DOHH2 (cell line): Measurements from ENCODE around the gene ZNF384.
A peak's percentile ranks its signal among the peaks of the same experiment; 100 is the strongest.

Experiments used
- H3F3A ChIP-seq: fragments of 200-600 bp; sonication (generic), shearing (Covaris generic); 2 replicates; pipeline ENCODE4 v1.6.0; 2016; ENCODE audit warnings: antibody characterized with exemption, mild to moderate bottlenecking; ENCODE audit not compliant: control insufficient read depth, insufficient read depth
- H3K27ac ChIP-seq: fragments of 200-600 bp; sonication (generic); 2 replicates; pipeline ENCODE4 v1.5.1; 2014; ENCODE audit warnings: low read depth, mild to moderate bottlenecking, low read length, moderate library complexity
- H3K27me3 ChIP-seq: fragments of 200-600 bp; sonication (generic); 2 replicates; pipeline ENCODE4 v1.6.1; 2014; ENCODE audit warnings: mild to moderate bottlenecking, low read length, mixed read lengths; ENCODE audit not compliant: control insufficient read depth
- H3K36me3 ChIP-seq: fragments of 200-600 bp; sonication (generic); 2 replicates; pipeline ENCODE4 v1.6.1; 2014; ENCODE audit warnings: mild to moderate bottlenecking, low read length, moderate library complexity, mixed read lengths; ENCODE audit not compliant: control insufficient read depth
- H3K4me1 ChIP-seq: fragments of 200-600 bp; sonication (generic); 2 replicates; pipeline ENCODE4 v1.6.1; 2014; ENCODE audit warnings: mild to moderate bottlenecking, low read length, mixed read lengths; ENCODE audit not compliant: control insufficient read depth
- H3K4me2 ChIP-seq: fragments of 200-600 bp; sonication (generic); 2 replicates; pipeline ENCODE4 v1.6.0; 2014; ENCODE audit warnings: mild to moderate bottlenecking, low read length, moderate library complexity
- H3K4me3 ChIP-seq: fragments of 200-600 bp; sonication (generic); 2 replicates; pipeline ENCODE4 v1.5.1; 2014; ENCODE audit warnings: mild to moderate bottlenecking, low read length, mixed read lengths
- H3K79me2 ChIP-seq: fragments of 200-600 bp; sonication (generic); 2 replicates; pipeline ENCODE4 v1.6.1; 2014; ENCODE audit warnings: mild to moderate bottlenecking, low read length, mixed read lengths; ENCODE audit not compliant: control insufficient read depth
- H3K9me2 ChIP-seq: fragments of 200-600 bp; sonication (generic); replicated peaks from 2 replicates; pipeline ENCODE4 v1.6.1; 2014; ENCODE audit warnings: mild to moderate bottlenecking, low read length, mixed read lengths; ENCODE audit not compliant: control insufficient read depth
- H3K9me3 ChIP-seq: fragments of 200-600 bp; sonication (generic); 2 replicates; pipeline ENCODE4 v1.6.1; 2014; ENCODE audit warnings: antibody characterized with exemption, low read length, mixed read lengths; ENCODE audit not compliant: control insufficient read depth, insufficient read depth
- H4K20me1 ChIP-seq: fragments of 200-600 bp; sonication (generic); 2 replicates; pipeline ENCODE4 v1.6.0; 2014; ENCODE audit warnings: low read depth, mild to moderate bottlenecking, antibody characterized with exemption, low read length, moderate library complexity; ENCODE audit not compliant: control insufficient read depth, insufficient read depth
- CTCF ChIP-seq: fragments of 200-600 bp; sonication (generic); IDR thresholded peaks from one replicate; pipeline ENCODE4 v1.5.1; 2014; ENCODE audit warnings: antibody characterized with exemption, mild to moderate bottlenecking, low read depth, low read length; ENCODE audit not compliant: poor library complexity, severe bottlenecking
- EZH2phosphoT487 ChIP-seq: fragments of 200-600 bp; sonication (generic); IDR thresholded peaks from 2 replicates; pipeline ENCODE4 v1.6.1; 2017; ENCODE audit warnings: borderline replicate concordance, mild to moderate bottlenecking, antibody characterized with exemption, low read length, moderate library complexity, mixed read lengths

Gene ZNF384

DNA sequence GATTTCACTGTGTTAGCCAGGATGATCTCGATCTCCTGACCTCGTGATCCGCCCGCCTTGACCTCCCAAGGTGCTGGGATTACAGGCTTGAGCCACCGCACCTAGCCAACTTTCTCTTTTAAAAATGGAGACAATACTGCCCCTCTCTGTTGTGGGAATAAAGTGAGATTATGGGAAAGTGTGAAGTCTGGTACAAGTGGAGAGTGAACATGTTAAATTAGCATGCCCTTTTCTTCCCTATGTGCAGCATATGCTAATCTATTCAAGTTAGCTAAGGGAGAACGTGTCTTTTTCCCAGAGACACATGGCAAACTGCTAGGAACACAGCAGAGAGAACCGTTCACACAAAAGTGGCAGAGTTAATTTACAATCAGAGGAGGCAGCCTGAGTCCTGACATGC lies 36.2 kb upstream of the ZNF384 start:
- Histone ChIP-seq H3F3A (peaks cover 8% of the 10 kb centered on the region; the same call in 1 of the 2 replicates), H3K27me3 (no peaks in the 10 kb centered on the region), H3K9me2 (no peaks in the 10 kb centered on the region), H3K79me2 (peaks cover 14% of the 10 kb centered on the region), H3K4me3 (peak overlapping the region; percentile 84; the same call in 1 of the 2 replicates), H3K9me3 (no peaks in the 10 kb centered on the region), H3K27ac (no peak overlapping the region), H3K36me3 (peaks cover 26% of the 10 kb centered on the region), H4K20me1 (no peaks in the 10 kb centered on the region), H3K4me1 (peaks cover 38% of the 10 kb centered on the region), H3K4me2 (peak overlapping the region; percentile 79)
- no peak for TF ChIP-seq EZH2phosphoT487
- no peak for TF ChIP-seq CTCF

DNA sequence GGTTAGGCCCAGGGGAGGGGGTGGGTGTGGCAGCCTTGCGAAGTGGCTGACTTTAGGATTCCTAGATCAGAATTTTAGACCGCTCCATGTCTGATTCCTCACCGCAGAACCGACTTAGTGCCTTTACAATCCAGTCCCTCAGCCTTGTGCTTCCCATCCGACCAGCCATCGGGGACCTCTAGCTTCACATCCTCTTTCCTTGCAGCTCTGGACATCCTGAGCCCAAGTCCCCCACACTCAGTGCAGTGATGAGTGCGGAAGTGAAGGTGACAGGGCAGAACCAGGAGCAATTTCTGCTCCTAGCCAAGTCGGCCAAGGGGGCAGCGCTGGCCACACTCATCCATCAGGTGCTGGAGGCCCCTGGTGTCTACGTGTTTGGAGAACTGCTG lies 35.2 kb upstream of the ZNF384 start:
- H3K4me2 ChIP-seq = peak overlapping the region; percentile 79
- H3K27ac ChIP-seq = peak overlapping the region; percentile 63
- H3K9me3 ChIP-seq = no peaks in the 10 kb centered on the region
- peak overlapping the region; percentile 84 for H3K4me3 ChIP-seq
- TF ChIP-seq CTCF (no peak), EZH2phosphoT487 (no peak)
- H3K27me3 ChIP-seq = no peaks in the 10 kb centered on the region
- peaks cover 39% of the 10 kb centered on the region for H3K4me1 ChIP-seq
- H3K9me2 ChIP-seq = no peaks in the 10 kb centered on the region
- peaks cover 17% of the 10 kb centered on the region for H3K36me3 ChIP-seq
- H3K79me2 ChIP-seq = peaks cover 14% of the 10 kb centered on the region
- H4K20me1 ChIP-seq = no peaks in the 10 kb centered on the region
- H3F3A ChIP-seq = peaks cover 8% of the 10 kb centered on the region; the same call in 1 of the 2 replicates

- no peaks in the 10 kb centered on the region for H3K27me3 ChIP-seq
- TF ChIP-seq EZH2phosphoT487 (no peak), CTCF (no peak)
- peak within 1 kb of the TSS; percentile 84 for H3K4me3 ChIP-seq
- H3F3A ChIP-seq = peaks cover 8% of the 10 kb centered on the region; the same call in 1 of the 2 replicates
- H3K9me3 ChIP-seq = no peaks in the 10 kb centered on the region
- peak within 1 kb of the TSS; percentile 63 for H3K27ac ChIP-seq
- no peaks in the 10 kb centered on the region for H4K20me1 ChIP-seq
- H3K4me2 ChIP-seq = peak within 1 kb of the TSS; percentile 79
- H3K79me2 ChIP-seq = peaks cover 14% of the 10 kb centered on the region
- H3K36me3 ChIP-seq = peaks cover 11% of the 10 kb centered on the region
- H3K4me1 ChIP-seq = peaks cover 39% of the 10 kb centered on the region
- no peaks in the 10 kb centered on the region for H3K9me2 ChIP-seq
These were observed 34.6 kb upstream of the ZNF384 start, which contains the start of gene COPS7A for GRCh38 chr12:6723607-6724408. COPS7A (plus strand) TSS chr12:6724046; CDS start chr12:6724657, 611 bp downstream.
